Activated CD8-positive, alpha-beta memory T cell treated with anti-CD3 and anti-CD28 coated beads for 48 hours (primary cell): ENCODE results near the gene SALL4.
A peak's percentile ranks its signal among the peaks of the same experiment; 100 is the strongest.
"Not testable (repeated sequence)": the region's sequence is repeated elsewhere in the genome, so short reads cannot be mapped to it uniquely, and the experiment has no call there.

Experiments used
- DNase-seq, 3 experiments: peaks; one replicate each; pipeline ENCODE4 v3.0.0-alpha.2; 2020; ENCODE audit warnings: low read depth in 2 of 3, low spot score in 2 of 3

SALL4 gene

GRCh38 chr20:51801823-51802123 is 548 bp downstream of the SALL4 start:
- no peak for DNase-seq

- no peak for DNase-seq
Measured at GRCh38 chr20:51801122-51801822, 1.0 kb downstream of the SALL4 start.

- DNase-seq: no peak
Measured at GRCh38 chr20:51800872-51801121, 1.5 kb downstream of the SALL4 start.

- peak; percentile 46 to 72 (median 66) for DNase-seq
Measured at GRCh38 chr20:51800060-51800871, 2.1 kb downstream of the SALL4 start.

DNA sequence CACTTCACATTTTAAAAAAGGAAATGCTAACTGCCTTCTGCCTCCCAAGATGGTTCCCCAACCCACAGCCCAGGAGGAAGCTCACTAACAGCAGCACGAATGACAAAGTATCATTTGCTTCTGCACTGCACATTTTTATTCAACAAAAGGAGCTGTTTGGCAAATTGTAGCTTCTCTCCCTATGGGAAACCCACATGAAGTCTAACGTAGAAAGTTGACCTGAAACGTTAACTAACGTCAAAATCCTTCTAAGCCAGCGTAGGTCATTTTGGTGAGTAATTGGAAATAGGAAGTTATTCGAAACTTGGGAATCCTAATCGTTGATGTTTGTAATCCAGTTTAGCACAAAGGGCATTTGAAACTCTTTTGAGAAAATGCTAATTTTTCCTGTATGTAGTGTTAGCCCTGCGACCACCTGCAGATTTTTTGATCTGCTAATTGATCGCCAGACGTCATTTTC is 2.9 kb downstream of the SALL4 start:
- DNase-seq: no peak

- DNase-seq: no peak
Measured at GRCh38 chr20:51797357-51798025, 4.8 kb downstream of the SALL4 start.

GRCh38 chr20:51796340-51796739 is 6.0 kb downstream of the SALL4 start:
- DNase-seq: no peak

GRCh38 chr20:51792960-51793359 is 9.4 kb downstream of the SALL4 start:
- no peak for DNase-seq

GRCh38 chr20:51791626-51792025 is 10.7 kb downstream of the SALL4 start:
- no peak for DNase-seq

GRCh38 chr20:51790256-51790655 is 12.1 kb downstream of the SALL4 start:
- DNase-seq: no peak

DNA sequence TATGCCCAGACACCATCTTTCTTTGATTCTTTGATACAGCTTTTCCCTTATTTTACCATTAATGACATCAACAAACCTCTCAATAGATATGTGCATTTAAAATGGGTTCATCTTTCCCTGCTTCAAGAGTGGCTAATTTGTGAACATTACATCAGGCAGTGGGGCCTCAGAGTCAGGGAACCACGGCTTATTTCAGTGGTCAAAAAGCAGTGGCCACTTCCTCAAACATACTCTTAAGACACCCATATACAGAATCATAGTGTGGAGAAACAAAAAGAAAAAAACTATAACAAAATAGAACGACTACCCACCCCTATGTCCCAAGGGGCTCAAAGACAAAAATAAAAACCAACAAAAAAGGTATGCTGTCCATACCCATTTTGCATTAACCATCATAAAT is 12.9 kb downstream of the SALL4 start:
- no peak for DNase-seq

GRCh38 chr20:51788822-51789221 is 13.5 kb downstream of the SALL4 start:
- DNase-seq: no peak

DNA sequence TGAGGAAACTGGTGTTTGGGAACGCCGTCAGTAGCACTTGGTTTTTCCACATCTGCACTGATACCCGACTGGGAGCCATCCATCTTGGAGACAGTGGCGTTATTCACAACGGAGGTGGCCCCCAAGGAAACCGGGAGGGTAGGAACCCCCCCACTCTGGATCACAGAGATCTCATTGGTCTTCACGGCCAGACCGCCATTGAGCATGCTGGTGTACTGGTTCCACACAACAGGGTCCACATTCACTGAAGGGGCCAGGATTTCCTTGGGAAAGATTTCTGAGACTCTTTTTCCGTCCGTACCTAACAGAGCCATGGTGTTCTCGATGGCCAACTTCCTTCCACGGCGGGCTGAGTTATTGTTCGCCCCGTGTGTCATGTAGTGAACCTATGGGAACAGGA is 18.0 kb downstream of the SALL4 start:
- DNase-seq: no peak

DNA sequence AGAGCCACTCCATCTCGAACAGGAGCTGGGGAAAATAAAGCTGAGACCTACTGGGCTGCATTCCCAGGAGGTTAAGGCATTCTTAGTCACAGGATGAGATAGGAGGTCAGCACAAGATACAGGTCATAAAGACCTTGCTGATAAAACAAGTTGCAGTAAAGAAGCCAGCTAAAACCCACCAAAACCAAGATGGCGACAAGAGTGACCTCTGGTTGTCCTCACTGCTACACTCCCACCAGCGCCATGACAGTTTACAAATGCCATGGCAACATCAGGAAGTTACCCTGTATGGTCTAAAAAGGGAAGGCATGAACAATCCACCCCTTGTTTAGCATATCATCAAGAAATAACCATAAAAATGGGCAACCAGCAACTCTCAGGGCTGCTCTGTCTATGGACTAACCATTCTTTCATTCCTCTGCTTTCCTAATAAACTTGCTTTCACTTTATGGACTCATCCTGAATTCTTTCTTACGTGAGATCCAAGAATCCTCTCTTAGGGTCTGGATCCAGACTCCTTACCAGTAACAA is 24.0 kb downstream of the SALL4 start:
- DNase-seq: not testable (repeated sequence)

DNA sequence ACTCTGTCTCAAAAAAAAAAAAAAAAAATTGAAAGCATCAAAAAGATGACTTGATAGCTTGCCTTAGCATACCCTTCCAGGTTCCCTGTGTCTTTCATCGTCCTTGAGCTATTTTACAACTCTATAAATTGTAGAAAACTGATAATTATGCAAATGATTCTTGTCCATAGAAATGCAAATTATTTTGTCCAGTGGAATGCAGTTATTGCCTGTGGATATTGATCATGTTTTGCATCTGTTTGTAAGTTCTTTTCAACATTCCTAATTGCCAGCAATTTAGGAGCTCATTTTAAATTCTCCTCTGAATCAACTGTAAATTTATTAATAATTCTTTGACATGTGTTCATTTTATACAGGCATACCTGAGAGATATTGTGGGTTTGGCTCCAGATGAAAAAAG is 27.1 kb downstream of the SALL4 start:
- no peak for DNase-seq

DNA sequence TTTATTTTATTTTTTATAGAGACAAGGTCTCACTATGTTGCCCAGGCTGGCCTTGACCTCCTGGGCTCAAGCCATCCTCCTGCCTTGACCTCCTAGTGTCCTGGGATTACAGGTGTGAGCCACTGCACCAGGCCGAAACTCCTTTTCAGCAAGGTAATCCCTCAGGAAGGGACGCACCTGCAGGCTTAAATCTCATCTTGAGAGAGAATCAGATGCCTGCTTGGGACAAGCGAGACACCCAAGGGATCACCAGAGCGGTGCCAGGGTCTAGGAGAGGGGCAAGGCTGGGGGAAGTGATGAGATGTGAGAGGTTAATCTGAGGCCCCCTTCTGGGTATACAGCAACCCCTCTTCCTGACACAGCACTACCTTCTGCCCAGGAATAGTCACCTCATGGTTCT is 30.1 kb downstream of the SALL4 start:
- no peak for DNase-seq

GRCh38 chr20:51769976-51770615 is 32.2 kb downstream of the SALL4 start:
- no peak for DNase-seq

GRCh38 chr20:51768759-51769517 is 33.4 kb downstream of the SALL4 start:
- no peak for DNase-seq

DNA sequence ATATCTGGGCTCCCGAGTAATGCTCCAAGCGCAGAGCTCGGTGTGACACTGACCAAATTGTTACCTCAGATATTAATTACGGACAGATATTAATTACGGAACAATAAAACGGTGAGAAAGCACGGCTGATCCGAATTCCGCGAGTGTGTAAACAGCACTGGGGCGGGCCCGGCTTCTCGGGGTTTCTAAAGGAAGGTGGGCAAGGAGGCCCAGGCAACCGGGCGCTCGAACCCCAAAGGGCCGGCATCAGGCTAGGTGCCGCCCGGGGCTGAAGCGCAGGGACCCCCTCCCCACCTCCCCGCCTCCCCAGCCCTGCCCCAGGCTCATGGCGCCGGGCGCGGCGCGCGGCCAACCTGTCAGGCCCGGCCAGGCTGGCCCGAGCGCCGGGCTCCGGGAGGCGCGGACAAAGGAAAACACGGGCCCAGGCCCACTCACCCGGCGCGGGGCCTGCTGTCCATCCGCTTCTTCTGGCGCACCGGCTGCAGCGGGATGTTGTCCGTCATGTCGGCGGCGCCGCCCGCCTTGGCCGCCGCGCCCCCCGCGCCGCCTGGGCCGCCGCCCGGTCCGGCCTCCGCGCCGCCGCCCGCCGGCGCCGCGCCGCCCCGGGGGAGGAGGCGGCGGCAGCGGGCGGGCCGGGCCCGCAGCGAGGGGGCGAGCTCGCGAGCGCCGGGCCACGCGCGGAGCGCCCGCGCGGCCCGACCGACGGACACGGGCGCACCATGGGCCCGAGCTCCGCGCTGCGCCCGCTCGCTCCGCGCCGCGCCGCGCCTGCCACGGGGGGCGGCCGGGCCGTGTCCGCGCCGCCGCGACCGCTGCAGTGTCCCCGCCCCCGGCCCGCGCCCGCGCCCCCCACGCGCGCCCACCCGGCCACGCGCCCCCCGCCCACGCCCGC is 34.2 kb downstream of the SALL4 start, which contains the start of gene ATP9A:
TSS of gene ATP9A (minus strand) at position 524 of the 892 bp plus-strand sequence. CDS start at position 503, 21 bp downstream.
- no peak for DNase-seq
